Islet precursor cell (in vitro differentiated cells): ENCODE results near the gene C12orf76.
"Not testable (repeated sequence)": the region's sequence is repeated elsewhere in the genome, so short reads cannot be mapped to it uniquely, and the experiment has no call there.

Experiments used
- DNase-seq: peaks from one replicate; pipeline ENCODE4 v3.0.0-alpha.2; 2018

Gene C12orf76

GRCh38 chr12:110062241-110062640, 13.9 kb upstream of the C12orf76 start:
- no peak for DNase-seq

DNA sequence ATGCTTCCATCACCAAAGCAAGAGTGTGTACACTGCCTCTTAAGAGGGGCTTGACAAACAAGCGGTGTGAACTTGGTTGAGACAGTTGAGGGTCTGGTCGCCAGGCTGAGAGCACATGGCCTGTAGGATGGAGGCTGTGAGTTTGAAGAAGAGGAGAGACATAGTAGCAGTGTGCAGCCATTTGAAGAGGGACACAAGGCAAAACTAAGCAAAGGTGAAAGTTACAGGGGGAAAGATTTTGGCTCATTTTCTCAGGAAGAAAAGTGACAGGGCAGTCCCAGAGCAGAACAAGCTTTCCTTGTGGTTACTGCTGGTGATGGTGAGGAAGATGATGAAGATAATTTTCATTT, 11.3 kb upstream of the C12orf76 start:
- no peak for DNase-seq

GRCh38 chr12:110058875-110059615, 10.7 kb upstream of the C12orf76 start:
- no peak for DNase-seq

- DNase-seq, result not testable (repeated sequence)
Observed at GRCh38 chr12:110056643-110057042, 8.3 kb upstream of the C12orf76 start.

DNA sequence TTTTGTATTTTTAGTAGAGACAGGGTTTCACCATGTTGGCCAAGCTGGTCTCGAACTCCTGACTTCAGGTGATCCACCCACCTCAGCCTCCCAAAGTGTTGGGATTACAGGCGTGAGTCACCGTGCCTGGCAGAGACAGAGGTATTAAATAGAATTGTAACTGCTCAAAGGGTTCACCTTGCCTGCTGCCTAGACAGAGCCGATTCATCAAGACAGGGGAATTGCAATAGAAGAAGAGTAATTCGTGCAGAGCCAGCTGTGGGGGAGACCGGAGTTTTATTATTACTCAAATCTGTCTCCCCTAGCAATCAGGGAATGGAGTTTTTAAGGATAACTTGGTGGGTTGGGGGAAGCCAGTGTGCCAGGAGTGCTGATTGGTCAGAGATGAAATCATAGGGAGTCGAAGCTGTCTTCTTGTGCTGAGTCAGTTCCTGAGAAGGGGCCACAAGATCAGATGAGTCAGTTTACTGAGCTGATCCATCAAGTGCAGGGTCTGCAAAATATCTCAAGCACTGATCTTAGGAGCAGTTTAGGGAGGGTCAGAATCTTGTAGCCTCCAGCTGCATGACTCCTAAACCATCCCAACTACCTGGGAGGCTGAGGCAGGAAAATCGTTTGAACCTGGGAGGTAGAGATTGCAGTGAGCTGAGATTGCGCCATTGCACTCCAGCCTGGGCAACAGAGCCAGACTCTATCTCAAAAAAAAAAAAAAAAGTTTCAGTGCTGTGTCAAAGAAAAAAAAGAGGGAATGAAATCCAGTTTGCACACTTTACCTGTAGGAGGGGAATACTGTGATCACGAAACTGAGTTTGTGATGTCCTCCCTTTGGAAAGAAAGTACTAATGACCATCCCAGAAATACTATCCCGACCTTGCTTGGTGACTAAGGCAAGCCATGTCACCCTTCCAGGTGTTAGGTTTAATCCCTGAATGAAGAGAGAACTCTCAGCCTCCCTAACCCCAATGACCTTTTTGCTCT, 7.3 kb upstream of the C12orf76 start:
- DNase-seq, result peak; percentile 96

GRCh38 chr12:110050927-110051326, 2.6 kb upstream of the C12orf76 start:
- no peak for DNase-seq

GRCh38 chr12:110049666-110050065, 1.3 kb upstream of the C12orf76 start:
- not testable (repeated sequence) for DNase-seq

DNA sequence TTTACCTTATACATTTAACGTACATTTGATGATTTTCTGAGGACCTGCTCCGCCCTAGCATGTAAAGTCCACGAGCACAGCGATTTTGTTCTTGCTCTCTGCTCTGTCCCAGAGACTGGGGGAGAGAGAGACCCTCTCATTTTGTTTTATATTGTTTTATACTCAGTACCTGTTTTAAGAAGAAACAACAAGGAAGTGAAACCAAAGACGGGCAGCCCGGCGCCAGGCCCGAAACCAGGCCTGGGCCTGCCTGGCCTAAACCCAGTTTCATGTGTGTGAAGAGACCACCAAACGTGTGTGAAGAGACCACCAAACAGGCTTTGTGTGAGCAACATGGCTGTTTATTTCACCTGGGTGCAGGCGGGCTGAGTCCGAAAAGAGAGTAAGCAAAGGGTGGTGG, 712 bp upstream of the C12orf76 start:
- not testable (repeated sequence) for DNase-seq

DNA sequence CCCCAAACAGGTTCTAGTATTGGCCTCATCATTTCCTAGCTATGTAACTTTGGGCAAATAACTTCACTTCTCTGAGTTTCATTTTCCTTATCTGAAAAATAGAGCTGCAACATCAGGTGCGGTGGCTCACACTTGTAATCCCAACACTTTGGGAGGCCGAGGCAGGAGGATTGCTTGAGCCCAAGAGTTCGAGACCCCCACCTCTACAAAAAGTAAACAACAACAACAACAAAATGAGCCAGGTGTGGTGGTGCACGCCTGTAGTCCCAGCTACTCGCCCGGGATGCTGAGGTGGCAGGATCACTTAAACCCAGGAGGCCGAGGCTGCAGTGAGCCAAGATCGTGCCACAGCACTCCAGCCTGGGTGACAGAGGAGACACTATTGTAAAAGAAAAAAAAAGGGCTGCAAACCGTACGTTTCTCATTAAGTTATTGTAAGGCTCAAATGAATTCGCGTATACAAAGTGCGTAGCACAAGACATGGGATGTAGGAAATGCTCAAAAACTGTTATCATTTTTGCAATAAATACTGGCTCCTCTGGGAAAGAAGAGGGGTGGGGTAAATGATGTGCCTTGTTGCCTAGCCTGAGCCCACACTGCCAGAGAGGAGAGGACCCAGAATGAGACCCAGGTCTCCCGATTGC, 903 bp downstream of the C12orf76 start:
- DNase-seq, result no peak

GRCh38 chr12:110046451-110047187, 1.7 kb downstream of the C12orf76 start:
- DNase-seq, result no peak

- no peak for DNase-seq
Observed at GRCh38 chr12:110042264-110042663, 6.1 kb downstream of the C12orf76 start.

DNA sequence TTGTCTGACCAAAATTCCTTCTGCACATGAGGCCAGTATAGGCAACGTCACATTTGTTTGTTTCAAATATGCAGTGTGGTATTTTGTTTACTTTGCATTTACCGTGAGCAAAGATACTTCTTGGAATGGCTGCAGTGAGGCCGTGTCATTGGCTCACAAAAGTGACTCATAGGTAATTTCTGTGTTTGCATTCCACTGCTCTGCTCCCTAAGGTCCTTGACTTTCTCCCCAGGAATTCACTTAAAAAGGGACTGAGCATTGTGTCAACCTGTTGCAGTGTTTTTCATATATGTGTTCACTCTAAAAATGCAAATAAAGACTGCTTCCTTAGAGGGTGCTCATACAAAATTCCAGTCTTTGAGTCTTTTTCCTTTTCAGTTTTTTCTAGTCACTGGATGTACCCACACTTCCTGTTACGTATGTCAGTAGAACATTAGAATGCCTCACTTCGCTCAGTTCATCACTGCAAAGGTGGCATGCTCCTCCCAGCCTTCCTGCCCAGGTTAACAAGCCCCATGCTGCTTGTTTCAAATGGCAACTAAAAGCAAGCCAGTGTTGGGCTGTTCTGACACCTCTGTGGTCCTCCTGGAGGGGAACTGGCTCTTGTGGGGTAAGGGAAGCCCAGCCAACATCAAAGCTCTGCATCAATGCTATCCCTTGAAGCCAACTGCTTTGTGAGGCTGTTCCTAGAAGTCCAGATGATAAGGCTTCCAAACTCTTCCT, 9.1 kb downstream of the C12orf76 start:
- peak; percentile 86 for DNase-seq

GRCh38 chr12:110038741-110039084, 9.6 kb downstream of the C12orf76 start:
- DNase-seq, result no peak

GRCh38 chr12:110037315-110037714, 11.0 kb downstream of the C12orf76 start:
- no peak for DNase-seq

- DNase-seq, result no peak
Observed at GRCh38 chr12:110035534-110036104, 12.7 kb downstream of the C12orf76 start.

DNA sequence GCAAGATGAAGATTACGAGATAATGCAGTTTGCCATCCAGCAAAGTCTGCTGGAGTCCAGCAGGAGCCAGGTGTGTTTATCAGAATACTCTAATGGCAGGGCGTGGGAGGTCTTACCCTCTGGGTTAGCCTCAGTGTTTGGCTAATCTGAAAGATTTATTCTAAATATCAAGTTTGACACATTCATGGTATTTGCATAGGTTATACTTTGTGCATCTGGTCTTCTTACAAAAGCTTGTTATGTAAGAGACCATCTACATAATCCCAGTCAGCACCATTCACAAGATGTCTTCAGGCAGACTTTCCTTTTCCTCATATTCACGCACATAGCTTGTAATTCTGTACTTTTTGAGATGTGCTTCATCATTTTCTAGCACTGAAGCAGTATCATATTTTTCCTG, 14.4 kb downstream of the C12orf76 start:
- DNase-seq, result no peak

- DNase-seq, result no peak
Observed at GRCh38 chr12:110029290-110029815, 19.0 kb downstream of the C12orf76 start.

DNA sequence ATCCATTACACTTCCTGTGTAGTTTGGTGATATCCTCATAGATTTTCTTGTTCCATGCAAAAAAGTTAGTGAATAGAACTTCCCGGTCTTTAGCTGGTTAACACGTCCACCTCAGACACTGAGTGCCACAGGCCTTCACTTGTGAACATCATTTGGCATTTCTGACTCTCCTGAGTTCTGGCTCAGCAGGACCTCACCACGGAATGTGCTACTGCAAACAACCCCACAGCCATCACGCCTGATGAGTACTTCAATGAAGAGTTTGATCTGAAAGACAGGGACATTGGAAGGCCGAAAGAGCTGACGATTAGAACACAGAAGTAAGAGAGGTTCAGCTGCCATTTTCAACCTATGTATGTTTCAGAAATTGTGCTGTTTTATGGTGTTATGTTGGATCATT, 20.0 kb downstream of the C12orf76 start:
- no peak for DNase-seq

DNA sequence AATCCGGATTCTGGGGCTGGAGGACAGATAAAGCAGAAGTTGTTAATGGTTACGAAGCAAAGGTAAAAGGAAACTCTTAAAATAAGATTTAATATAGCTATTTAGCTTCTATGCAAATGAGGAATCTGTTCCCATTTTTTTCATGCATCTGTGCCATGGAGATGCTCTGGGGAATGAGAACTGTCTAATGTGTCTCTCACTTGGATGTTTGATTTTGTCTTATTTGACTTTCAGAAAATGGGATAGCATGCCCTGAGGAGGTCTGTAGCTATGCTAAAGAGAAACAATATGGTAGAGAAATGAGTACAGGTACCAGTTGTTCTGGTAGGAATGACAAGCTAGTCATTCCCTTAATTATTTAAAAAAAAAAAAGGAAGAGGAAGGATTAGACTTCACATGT, 24.3 kb downstream of the C12orf76 start:
- DNase-seq, result no peak

DNA sequence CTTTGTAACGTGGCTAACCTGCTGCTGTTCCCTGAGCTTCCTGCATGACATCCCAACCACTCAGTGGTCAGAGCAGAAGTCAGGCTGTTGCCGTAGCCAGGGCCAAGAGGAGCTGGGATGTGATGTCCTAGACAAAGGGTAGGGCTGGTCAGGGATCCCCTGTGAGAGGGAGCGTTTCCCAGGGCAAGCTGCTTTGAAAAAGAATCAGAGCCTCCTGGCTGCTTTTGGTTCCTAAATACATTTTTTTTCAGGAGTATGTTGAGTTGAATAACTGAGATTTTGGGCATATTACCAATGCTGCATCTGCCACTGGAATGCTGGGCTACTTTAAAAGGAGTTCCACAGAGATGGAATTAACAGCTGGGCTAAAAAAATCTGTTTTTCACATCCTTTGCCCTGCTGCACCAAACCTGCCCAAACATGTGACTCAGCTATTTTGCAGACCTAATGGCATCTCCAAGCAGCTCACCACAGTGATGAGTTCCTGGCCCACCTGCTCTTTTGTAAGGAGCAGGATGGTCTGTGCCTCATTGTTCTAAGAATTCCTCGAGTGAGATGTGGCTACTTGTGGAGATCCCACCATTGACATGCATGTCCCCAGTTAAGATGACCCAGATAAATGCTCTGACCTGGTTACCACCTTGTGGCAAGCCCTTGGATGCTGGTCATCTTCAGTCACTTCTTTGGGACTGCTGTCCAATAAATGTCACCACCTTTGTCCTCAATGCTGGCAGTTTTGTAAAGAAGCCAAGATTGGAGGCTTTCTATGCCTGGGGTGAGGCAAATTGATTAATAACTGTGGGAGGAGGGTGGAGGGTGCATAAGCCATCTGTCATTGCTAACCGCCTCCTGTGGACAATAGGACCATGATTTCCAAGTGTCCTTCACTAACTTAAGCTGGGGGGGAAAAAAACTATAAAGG, 25.0 kb downstream of the C12orf76 start:
- no peak for DNase-seq
